PC-9 (cell line): ENCODE results near the gene CLCA1. TPM values are rescaled to one million over a fixed set of nuclear protein-coding genes. Genes with fewer than 3 reads are reported as not detected.

Experiments
- BruUV-seq: library from RNA; stranded (reverse); fragments of 400-500 nt; replicated peaks from 2 replicates; lab custom pipeline; 2021; lab: Mats Ljungman, UMichigan
- CTCF ChIA-PET: fragments of 300-600 bp; sonication (Branson Sonifier 250); formaldehyde crosslinking; loops from one replicate; lab custom pipeline; 2022; ENCODE audit warnings: antibody characterized with exemption; lab: Charles Lee
- POLR2A ChIA-PET: fragments of 300-600 bp; sonication (Branson Sonifier 250); formaldehyde crosslinking; loops from one replicate; lab custom pipeline; 2022; ENCODE audit warnings: antibody characterized with exemption; ENCODE audit not compliant: unreplicated experiment; lab: Charles Lee
- DNase-seq, 2 experiments: peaks; one replicate each; pipeline versions ENCODE4 v3.0.0 to v3.0.0-alpha.2; 2015 to 2022; ENCODE audit warnings: mixed read lengths in 1 of 2
- H2AFZ ChIP-seq: fragments of 200-600 bp; sonication (generic); 2 replicates; pipeline ENCODE4 v1.8.1; 2017; ENCODE audit warnings: antibody characterized with exemption
- H3F3A ChIP-seq: fragments of 200-600 bp; sonication (generic); 2 replicates; pipeline ENCODE4 v1.8.1; 2017; ENCODE audit warnings: antibody characterized with exemption, mild to moderate bottlenecking, low read depth; ENCODE audit not compliant: insufficient read depth
- H3K27ac ChIP-seq: fragments of 200-600 bp; sonication (generic); 2 replicates; pipeline ENCODE4 v1.6.1; 2016; ENCODE audit warnings: mixed run types
- H3K27me3 ChIP-seq: fragments of 200-600 bp; sonication (generic); 2 replicates; pipeline ENCODE4 v1.6.1; 2016; ENCODE audit warnings: low read depth, mixed run types; ENCODE audit not compliant: insufficient read depth
- H3K36me3 ChIP-seq: fragments of 200-600 bp; sonication (generic); 2 replicates; pipeline ENCODE4 v1.6.1; 2016; ENCODE audit warnings: low read depth, mixed run types
- H3K4me1 ChIP-seq: fragments of 200-600 bp; sonication (generic); replicated peaks from 2 replicates; pipeline ENCODE4 v1.6.1; 2016; ENCODE audit warnings: mixed run types; ENCODE audit not compliant: insufficient read depth
- H3K4me2 ChIP-seq: fragments of 200-600 bp; sonication (generic); 2 replicates; pipeline ENCODE4 v1.6.1; 2017; ENCODE audit warnings: mixed run types
- H3K4me3 ChIP-seq: fragments of 200-600 bp; sonication (generic); 2 replicates; pipeline ENCODE4 v1.6.1; 2016; ENCODE audit warnings: mixed run types
- H3K79me2 ChIP-seq: fragments of 200-600 bp; sonication (generic); 2 replicates; pipeline ENCODE4 v1.6.1; 2017; ENCODE audit warnings: low read depth, mixed run types
- H3K9me2 ChIP-seq: fragments of 200-600 bp; sonication (generic); 2 replicates; pipeline ENCODE4 v1.8.1; 2017; ENCODE audit warnings: mild to moderate bottlenecking; ENCODE audit not compliant: insufficient read depth
- H3K9me3 ChIP-seq: fragments of 200-600 bp; sonication (generic); 2 replicates; pipeline ENCODE4 v1.8.1; 2016; ENCODE audit warnings: low read depth; ENCODE audit not compliant: insufficient read depth
- H4K20me1 ChIP-seq: fragments of 200-600 bp; sonication (generic); 2 replicates; pipeline ENCODE4 v1.8.1; 2017; ENCODE audit not compliant: insufficient read depth
- CTCF ChIP-seq: fragments of 200-600 bp; sonication (generic); conservative IDR thresholded peaks from 2 replicates; pipeline ENCODE4 v1.6.1; 2017; ENCODE audit warnings: mixed run types, antibody characterized with exemption, mild to moderate bottlenecking, moderate library complexity
- EZH2 ChIP-seq: fragments of 200-600 bp; sonication (generic); IDR thresholded peaks from 2 replicates; pipeline ENCODE4 v1.8.0; 2017; ENCODE audit warnings: antibody characterized with exemption, low read depth
- intact Hi-C: fragments of 100-400 bp; cut with micrococcal nuclease; formaldehyde crosslinking; loops from one replicate; pipeline ENCODE4 v1.10.0; 2022; ENCODE audit not compliant: unreplicated experiment
- total RNA-seq: library from RNA; stranded (reverse); gene quantifications from 2 replicates; pipeline ENCODE4 v1.2.3, GENCODE V29; 2021

Gene CLCA1
- total RNA-seq, 1 experiment from 2014 or later, result not detected

GRCh38 chr1:86429835-86430234, 38.9 kb upstream of the CLCA1 start:
- no peaks in the 10 kb centered on the region for H3K9me2 ChIP-seq
- peaks cover 22% of the 10 kb centered on the region; the same call in 1 of the 2 replicates for H3K9me3 ChIP-seq
- no peaks in the 10 kb centered on the region for H4K20me1 ChIP-seq
- peaks cover 42% of the 10 kb centered on the region for H3K4me1 ChIP-seq
- H3K27ac ChIP-seq, result peak overlapping the region; percentile 87
- ChIA-PET CTCF (interaction anchor here (0.6 to 0.7 kb wide), 3 partner anchors 36 to 274 kb away, joined by 3 to 6 read pairs (median 3); partner anchors contain the start of gene SH3GLB1), POLR2A (interaction anchor here (0.7 kb wide), 1 partner anchor 34 kb away, joined by 4 read pairs; the partner anchor contains the start of gene ODF2L)
- peak overlapping the region; percentile 44 for H2AFZ ChIP-seq
- intact Hi-C loops, result no loop called here
- peak; percentile 50 to 96 for DNase-seq
- no peaks in the 10 kb centered on the region for H3K27me3 ChIP-seq
- peak overlapping the region; percentile 68 for H3K4me2 ChIP-seq
- H3K4me3 ChIP-seq, result peak overlapping the region; percentile 15; the same call in 1 of the 2 replicates
- H3K36me3 ChIP-seq, result no peaks in the 10 kb centered on the region
- H3K79me2 ChIP-seq, result no peaks in the 10 kb centered on the region
- H3F3A ChIP-seq, result peaks cover 28% of the 10 kb centered on the region
- TF ChIP-seq CTCF, result no peak
- no peak for TF ChIP-seq EZH2
- no TSS peak for BruUV-seq

DNA sequence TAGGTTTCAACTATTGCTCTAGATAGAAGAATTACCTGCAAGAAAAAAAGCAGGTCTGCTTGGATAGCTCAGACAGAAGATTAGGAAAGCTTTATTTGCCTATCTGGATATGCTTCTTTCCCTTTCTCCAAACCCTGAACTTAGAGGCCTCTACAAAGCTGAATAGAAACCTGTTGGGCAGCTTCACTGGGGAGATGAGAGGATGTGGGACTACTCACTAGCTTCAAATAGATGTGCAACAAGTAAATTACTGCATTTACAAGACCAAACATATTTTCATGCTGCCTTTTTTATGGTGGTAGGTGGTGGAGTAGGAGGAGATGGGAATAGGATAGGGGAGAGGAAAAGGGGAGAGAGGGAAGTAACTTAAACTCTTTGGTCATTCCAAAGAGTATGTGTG, 38.4 kb upstream of the CLCA1 start:
- TF ChIP-seq EZH2, result no peak
- no peak for TF ChIP-seq CTCF
- Histone ChIP-seq H3K9me2 (no peaks in the 10 kb centered on the region), H3K4me2 (peak overlapping the region; percentile 68), H3K9me3 (peaks cover 22% of the 10 kb centered on the region; the same call in 1 of the 2 replicates), H3F3A (peaks cover 28% of the 10 kb centered on the region), H3K4me1 (peaks cover 47% of the 10 kb centered on the region), H3K79me2 (no peaks in the 10 kb centered on the region), H3K27me3 (no peaks in the 10 kb centered on the region), H4K20me1 (no peaks in the 10 kb centered on the region), H2AFZ (peak overlapping the region; percentile 25; the same call in 1 of the 2 replicates), H3K27ac (peak overlapping the region; percentile 87), H3K36me3 (no peaks in the 10 kb centered on the region), H3K4me3 (peak overlapping the region; percentile 15; the same call in 1 of the 2 replicates)
- ChIA-PET POLR2A (interaction anchor here (0.7 kb wide), 1 partner anchor 34 kb away, joined by 4 read pairs; the partner anchor contains the start of gene ODF2L), CTCF (interaction anchor here (0.6 to 0.7 kb wide), 2 partner anchors 36 to 74 kb away, joined by 3 to 6 read pairs; no protein-coding TSS in a partner anchor)
- intact Hi-C loops, result no loop called here
- DNase-seq, result peak; percentile 18 to 82
- no TSS peak for BruUV-seq

- no peaks in the 10 kb centered on the region for H3K79me2 ChIP-seq
- ChIA-PET POLR2A (no interaction called here), CTCF (no interaction called here)
- no peak overlapping the region for H2AFZ ChIP-seq
- H3K36me3 ChIP-seq, result no peaks in the 10 kb centered on the region
- intact Hi-C loops, result no loop called here
- H3F3A ChIP-seq, result peaks cover 28% of the 10 kb centered on the region
- no peak for DNase-seq
- H4K20me1 ChIP-seq, result no peaks in the 10 kb centered on the region
- TF ChIP-seq EZH2, result no peak
- TF ChIP-seq CTCF, result no peak
- no TSS peak for BruUV-seq
- no peak overlapping the region for H3K4me3 ChIP-seq
- H3K9me2 ChIP-seq, result no peaks in the 10 kb centered on the region
- H3K4me2 ChIP-seq, result peak overlapping the region; percentile 38
- H3K9me3 ChIP-seq, result peaks cover 10% of the 10 kb centered on the region; the same call in 1 of the 2 replicates
- H3K4me1 ChIP-seq, result peaks cover 42% of the 10 kb centered on the region
- no peak overlapping the region for H3K27ac ChIP-seq
- H3K27me3 ChIP-seq, result no peaks in the 10 kb centered on the region
Observed at GRCh38 chr1:86434059-86434458, 34.7 kb upstream of the CLCA1 start.
